Liver (tissue), 9 donors: ENCODE results near the gene CDK5RAP3. TPM values are rescaled to one million over a fixed set of nuclear protein-coding genes. Genes with fewer than 3 reads are reported as not detected.

Experiments used
- DNase-seq: peaks from one replicate; pipeline ENCODE4 v3.0.0-alpha.2; 2017; ENCODE audit warnings: low spot score
- H3K27ac ChIP-seq, 2 donors: one replicate each; pipeline ENCODE4 v1.7.0; 2013; ENCODE audit warnings: inconsistent platforms in 2 of 2, low read length in 2 of 2, control low read depth in 1 of 2, low read depth in 1 of 2, mild to moderate bottlenecking in 1 of 2
- H3K27me3 ChIP-seq, 4 donors: one replicate each; pipeline versions ENCODE4 v1.6.1 to v1.7.0; 2013; ENCODE audit warnings: low read length in 3 of 4, inconsistent platforms in 1 of 4, mild to moderate bottlenecking in 1 of 4, moderate library complexity in 1 of 4; ENCODE audit not compliant: control insufficient read depth in 4 of 4, insufficient read depth in 4 of 4
- H3K36me3 ChIP-seq, 4 donors: one replicate each; pipeline versions ENCODE4 v1.6.1 to v1.7.0; 2013; ENCODE audit warnings: low read length in 3 of 4, mild to moderate bottlenecking in 3 of 4, low read depth in 1 of 4, moderate library complexity in 1 of 4; ENCODE audit not compliant: control insufficient read depth in 4 of 4, insufficient read depth in 3 of 4
- H3K4me1 ChIP-seq, 4 donors: one replicate each; pipeline versions ENCODE4 v1.6.1 to v1.7.0; 2013; ENCODE audit warnings: low read length in 3 of 4, mild to moderate bottlenecking in 3 of 4, moderate library complexity in 1 of 4; ENCODE audit not compliant: control insufficient read depth in 4 of 4, insufficient read depth in 4 of 4
- H3K4me3 ChIP-seq, 3 donors: one replicate each; pipeline versions ENCODE4 v1.6.1 to v1.7.0; 2013; ENCODE audit warnings: low read length in 3 of 3, control low read depth in 1 of 3, low read depth in 1 of 3, mild to moderate bottlenecking in 1 of 3
- H3K9ac ChIP-seq, 2 donors: one replicate each; pipeline ENCODE4 v1.7.0; 2013; ENCODE audit warnings: low read length in 2 of 2, mild to moderate bottlenecking in 2 of 2, moderate library complexity in 2 of 2, control low read depth in 1 of 2, low read depth in 1 of 2
- H3K9me3 ChIP-seq, 4 donors: one replicate each; pipeline versions ENCODE4 v1.6.1 to v1.7.0; 2013; ENCODE audit warnings: low read length in 3 of 4; ENCODE audit not compliant: control insufficient read depth in 4 of 4
- ATF3 ChIP-seq: IDR thresholded peaks from 2 replicates; pipeline ENCODE4 v1.6.1; 2016; ENCODE audit warnings: antibody characterized with exemption
- EGR1 ChIP-seq, 2 donors: IDR thresholded peaks; 2 replicates each; pipeline ENCODE4 v1.6.1; 2016 to 2018; ENCODE audit warnings: antibody characterized with exemption in 2 of 2, low read depth in 2 of 2
- FOXA2 ChIP-seq: IDR thresholded peaks from 2 replicates; pipeline ENCODE4 v1.6.1; 2016; ENCODE audit warnings: antibody characterized with exemption
- HNF4A ChIP-seq, 2 donors: conservative IDR thresholded peaks; 2 replicates each; pipeline ENCODE4 v1.6.1; 2016; ENCODE audit warnings: antibody characterized with exemption in 2 of 2, mild to moderate bottlenecking in 2 of 2
- HNF4G ChIP-seq: IDR thresholded peaks from 2 replicates; pipeline ENCODE4 v1.6.1; 2016; ENCODE audit warnings: antibody characterized with exemption
- JUND ChIP-seq, 2 donors: IDR thresholded peaks; 2 replicates each; pipeline ENCODE4 v1.6.1; 2016; ENCODE audit warnings: antibody characterized with exemption in 2 of 2
- MAX ChIP-seq: IDR thresholded peaks from 2 replicates; pipeline ENCODE4 v1.6.1; 2016; ENCODE audit warnings: antibody characterized with exemption
- NR2F2 ChIP-seq: IDR thresholded peaks from 2 replicates; pipeline ENCODE4 v1.6.1; 2016; ENCODE audit warnings: antibody characterized with exemption
- REST ChIP-seq: IDR thresholded peaks from 2 replicates; pipeline ENCODE4 v1.6.1; 2016; ENCODE audit warnings: antibody characterized with exemption, mild to moderate bottlenecking
- RXRA ChIP-seq, 2 donors: IDR thresholded peaks; 2 replicates each; pipeline ENCODE4 v1.6.1; 2017 to 2018; ENCODE audit warnings: antibody characterized with exemption in 2 of 2, mild to moderate bottlenecking in 1 of 2
- SP1 ChIP-seq: IDR thresholded peaks from 2 replicates; pipeline ENCODE4 v1.6.1; 2018; ENCODE audit warnings: antibody characterized with exemption, mild to moderate bottlenecking
- YY1 ChIP-seq: IDR thresholded peaks from 2 replicates; pipeline ENCODE4 v1.6.1; 2016; ENCODE audit warnings: antibody characterized with exemption, mild to moderate bottlenecking
- ZBTB33 ChIP-seq: IDR thresholded peaks from 2 replicates; pipeline ENCODE4 v1.6.1; 2016; ENCODE audit warnings: antibody characterized with exemption
- WGBS: extraction: QIAGEN DNeasy Blood & Tissue Kit; methylation state at CpG from one replicate; pipeline ENCODE4 v1.1.7; 2013; 5-methylcytosine and 5-hydroxymethylcytosine counted together
- polyA plus RNA-seq, 2 donors: library from polyadenylated mRNA; stranded (reverse) in 1 of 2; unstranded in 1 of 2; fragments of 200-250 nt in 1 of 2; fragments of >200 nt in 1 of 2; fragmentation: Nextera tagmentation in 1 of 2; extraction: Ambion mirVana in 1 of 2; gene quantifications; one replicate each; pipeline versions ENCODE4 v1.2.1 to v1.2.3, GENCODE V29; 2013 to 2015
- total RNA-seq, 2 donors: library from RNA; depleted of rRNA; stranded (reverse); fragments of >200 nt; gene quantifications; one replicate each; pipeline ENCODE4 v1.2.3, GENCODE V29; 2014
- donor health status: healthy.
- donor health status: healthy.
- donor health status: healthy.
- donor health status: healthy.
- donor health status: healthy.

Gene CDK5RAP3
- total and polyA plus RNA-seq, 4 donors = 44.6 to 120 (median 74.7) TPM

- peak; percentile 86 for TF ChIP-seq REST
- peak; percentile 98 for TF ChIP-seq MAX
- TF ChIP-seq NR2F2 = peak; percentile 28
- TF ChIP-seq RXRA (IDR thresholded peaks at IDR 0.05) = peak; percentile 84 to 87
- peak; percentile 49 for TF ChIP-seq ZBTB33
- TF ChIP-seq YY1 = peak; percentile 46
- peak; percentile 39 to 76 for TF ChIP-seq JUND (IDR thresholded peaks at IDR 0.05)
These were observed 29.4 kb upstream of the CDK5RAP3 start, which contains the start of gene PNPO (continued) for GRCh38 chr17:47941246-47942095.

DNA sequence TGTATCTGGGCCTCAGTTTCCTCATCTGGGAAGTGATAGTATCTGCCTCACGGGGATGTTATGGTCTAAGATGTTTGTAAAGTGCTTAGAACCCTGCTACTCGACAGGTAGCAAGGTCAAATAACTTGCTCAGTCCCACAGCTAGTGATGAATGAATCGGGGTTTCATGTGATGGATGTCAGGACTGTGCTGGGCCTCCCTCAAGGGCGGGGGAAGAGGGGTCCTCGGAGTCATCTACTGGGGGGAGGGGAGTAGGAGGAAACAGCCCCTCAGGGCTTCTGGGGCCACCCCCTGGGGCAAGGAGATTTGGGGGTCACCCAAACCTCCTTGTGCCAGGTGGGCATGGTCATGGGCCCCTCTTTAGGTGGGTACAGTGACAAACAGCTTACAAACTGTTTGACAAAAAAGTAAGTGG lies 28.8 kb upstream of the CDK5RAP3 start:
- no peak for TF ChIP-seq FOXA2
- TF ChIP-seq YY1 = no peak
- no peak for TF ChIP-seq NR2F2
- no peak for TF ChIP-seq HNF4G
- no peaks in the 10 kb centered on the region for H3K27me3 ChIP-seq
- H3K4me1 ChIP-seq = peaks cover 10 to 59% (median 46%) of the 10 kb centered on the region in 4 donors
- DNase-seq = no peak
- peaks cover 0 to 7% (median 4%) of the 10 kb centered on the region in 4 donors for H3K36me3 ChIP-seq
- H3K27ac ChIP-seq = peak overlapping the region; percentile 96 to 99
- peak overlapping the region; percentile 41 to 83 (median 82) for H3K4me3 ChIP-seq
- peak overlapping the region; percentile 79 to 96 for H3K9ac ChIP-seq
- 3% methylated on average over 5 of the region's 5 CpGs for WGBS
- no peaks in the 10 kb centered on the region for H3K9me3 ChIP-seq

- H3K27ac ChIP-seq = peak overlapping the region; percentile 96 to 99
- H3K36me3 ChIP-seq = peaks cover 0 to 7% (median 4%) of the 10 kb centered on the region in 4 donors
- peaks cover 10 to 61% (median 49%) of the 10 kb centered on the region in 4 donors for H3K4me1 ChIP-seq
- no peaks in the 10 kb centered on the region for H3K9me3 ChIP-seq
- H3K9ac ChIP-seq = peak overlapping the region; percentile 79 to 96
- 53% methylated on average over 6 of the region's 6 CpGs for WGBS
- TF ChIP-seq SP1 (no peak), HNF4A (conservative IDR thresholded peaks at IDR 0.05) (no peak), YY1 (no peak), HNF4G (no peak), EGR1 (IDR thresholded peaks at IDR 0.05; ENCODE audit: low read depth in 2 of 2) (no peak), ATF3 (no peak)
- DNase-seq = no peak
- H3K27me3 ChIP-seq = no peaks in the 10 kb centered on the region
- H3K4me3 ChIP-seq = peak overlapping the region; percentile 41 to 83 (median 82)
These were observed 28.3 kb upstream of the CDK5RAP3 start for GRCh38 chr17:47942568-47942967.
